GM21619 (cell line): ENCODE data around the gene ERRFI1.

Source experiments
- ATAC-seq: cut with Tn5 transposase; IDR thresholded peaks from one replicate; pipeline ENCODE4 v1.9.1; 2021; ENCODE audit not compliant: unreplicated experiment

Gene ERRFI1

GRCh38 chr1:8020032-8020431, 6.1 kb downstream of the ERRFI1 start:
- no peak for ATAC-seq

- ATAC-seq: no peak
Measured at GRCh38 chr1:8019229-8019620, 6.9 kb downstream of the ERRFI1 start.

GRCh38 chr1:8018492-8019228, 7.4 kb downstream of the ERRFI1 start:
- no peak for ATAC-seq

- no peak for ATAC-seq
Measured at GRCh38 chr1:8017495-8018197, 8.5 kb downstream of the ERRFI1 start.

GRCh38 chr1:8016895-8017241, 9.2 kb downstream of the ERRFI1 start:
- ATAC-seq: no peak

- ATAC-seq: no peak
Measured at GRCh38 chr1:8016210-8016894, 9.8 kb downstream of the ERRFI1 start.

- ATAC-seq: no peak
Measured at GRCh38 chr1:8015809-8016165, 10.3 kb downstream of the ERRFI1 start.

GRCh38 chr1:8015036-8015808, 10.9 kb downstream of the ERRFI1 start:
- ATAC-seq: no peak

GRCh38 chr1:8014381-8014988, 11.6 kb downstream of the ERRFI1 start:
- ATAC-seq: no peak

- no peak for ATAC-seq
Measured at GRCh38 chr1:8013800-8014199, 12.3 kb downstream of the ERRFI1 start.

- no peak for ATAC-seq
Measured at GRCh38 chr1:8013399-8013798, 12.7 kb downstream of the ERRFI1 start.

GRCh38 chr1:8012955-8013354, 13.2 kb downstream of the ERRFI1 start:
- ATAC-seq: no peak

- no peak for ATAC-seq
Measured at GRCh38 chr1:8011923-8012858, 13.9 kb downstream of the ERRFI1 start.

- no peak for ATAC-seq
Measured at GRCh38 chr1:8011016-8011415, 15.1 kb downstream of the ERRFI1 start.

GRCh38 chr1:8010080-8010664, 15.9 kb downstream of the ERRFI1 start:
- ATAC-seq: no peak

GRCh38 chr1:8009043-8010002, 16.8 kb downstream of the ERRFI1 start:
- no peak for ATAC-seq

- ATAC-seq: no peak
Measured at GRCh38 chr1:8006037-8006963, 19.8 kb downstream of the ERRFI1 start.
